GM21423 (cell line): ENCODE measurements around the gene RBBP7.

Source experiments
- ATAC-seq: cut with Tn5 transposase; IDR thresholded peaks from one replicate; pipeline ENCODE4 v1.9.1; 2021; ENCODE audit warnings: mild to moderate bottlenecking, moderate library complexity; ENCODE audit not compliant: unreplicated experiment

Gene RBBP7

GRCh38 chrX:16827225-16827624, 42.9 kb downstream of the RBBP7 start:
- no peak for ATAC-seq

DNA sequence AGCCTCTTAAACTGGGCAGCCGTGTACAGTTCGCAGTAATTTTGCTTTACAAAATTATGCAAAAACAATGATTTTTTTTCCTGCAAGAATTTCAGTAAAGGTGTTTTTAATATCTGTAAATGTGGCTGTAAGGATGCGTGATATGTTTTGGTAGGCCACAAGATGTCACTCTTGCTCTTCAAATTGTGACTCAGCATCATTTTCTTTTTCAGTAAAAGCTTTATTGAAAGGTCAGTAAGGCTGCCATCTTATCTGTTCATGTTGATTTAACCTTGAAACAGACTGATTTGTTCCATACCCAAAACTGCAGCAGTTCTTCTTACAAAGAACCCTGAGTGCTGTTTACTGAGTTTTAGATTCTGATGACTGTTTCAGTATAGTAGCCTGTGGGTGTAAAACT, 44.0 kb downstream of the RBBP7 start:
- ATAC-seq: no peak

DNA sequence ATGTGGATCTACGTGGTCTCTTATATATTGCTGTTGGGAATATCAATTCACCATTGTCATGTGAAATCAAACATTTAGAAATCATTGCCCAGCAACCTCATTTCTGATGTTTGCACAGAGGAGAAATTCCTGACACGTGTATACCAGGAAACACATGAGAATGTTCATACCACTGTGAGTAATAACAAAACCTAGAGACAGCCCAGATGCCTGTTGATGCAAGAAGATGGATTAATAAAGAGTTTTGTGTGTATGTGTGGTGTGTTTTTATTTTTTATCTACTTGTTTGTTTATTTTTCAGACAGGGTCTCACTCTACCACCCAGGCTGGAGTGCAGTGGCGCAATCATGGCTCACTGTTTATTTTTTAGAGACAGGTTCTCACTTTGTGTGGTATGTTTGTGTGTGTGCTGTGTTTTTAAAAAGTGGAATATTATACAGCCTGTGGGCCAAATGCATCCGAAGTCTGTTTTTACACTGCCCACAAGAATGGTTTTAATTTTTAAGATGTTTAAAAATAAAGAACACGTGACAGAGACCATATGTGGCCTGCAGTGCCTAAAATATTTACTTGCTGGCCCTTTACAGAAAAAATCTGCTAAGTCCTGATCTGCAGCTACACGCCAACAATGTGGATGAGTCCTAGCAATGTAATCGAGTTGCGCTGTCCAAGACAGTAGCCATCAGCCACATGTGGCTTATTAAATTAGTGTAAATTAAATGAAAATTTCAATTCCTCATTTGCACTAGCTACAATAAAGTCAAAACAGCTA, 44.7 kb downstream of the RBBP7 start:
- ATAC-seq: no peak

- ATAC-seq: no peak
Measured at GRCh38 chrX:16822723-16823122, 47.4 kb downstream of the RBBP7 start.

DNA sequence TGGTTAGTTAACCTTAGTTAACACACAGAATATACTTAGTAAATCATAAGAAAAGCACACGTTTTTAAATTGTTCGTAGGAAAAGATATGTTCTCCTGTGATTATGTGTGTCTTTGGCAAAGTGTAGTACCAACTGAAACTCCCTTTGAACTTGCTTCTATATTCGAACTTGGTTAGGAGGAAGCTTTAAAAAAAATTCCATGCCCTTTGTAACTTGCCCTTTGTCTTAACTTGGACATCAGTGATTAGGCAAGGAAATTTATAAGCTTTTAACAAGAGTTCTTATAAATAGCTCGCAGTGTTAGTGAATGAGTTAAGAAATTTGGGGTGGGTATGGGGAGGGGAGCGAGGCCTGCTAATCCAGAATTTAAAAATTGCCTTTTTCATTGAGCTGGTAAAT, 50.5 kb downstream of the RBBP7 start:
- ATAC-seq: no peak

- ATAC-seq: no peak
Measured at GRCh38 chrX:16814597-16814996, 55.6 kb downstream of the RBBP7 start.

GRCh38 chrX:16807976-16808542, 62.1 kb downstream of the RBBP7 start:
- no peak for ATAC-seq

GRCh38 chrX:16807548-16807947, 62.6 kb downstream of the RBBP7 start:
- no peak for ATAC-seq

- ATAC-seq: no peak
Measured at GRCh38 chrX:16804923-16805464, 65.2 kb downstream of the RBBP7 start.

GRCh38 chrX:16797841-16798240, 72.3 kb downstream of the RBBP7 start:
- ATAC-seq: no peak

DNA sequence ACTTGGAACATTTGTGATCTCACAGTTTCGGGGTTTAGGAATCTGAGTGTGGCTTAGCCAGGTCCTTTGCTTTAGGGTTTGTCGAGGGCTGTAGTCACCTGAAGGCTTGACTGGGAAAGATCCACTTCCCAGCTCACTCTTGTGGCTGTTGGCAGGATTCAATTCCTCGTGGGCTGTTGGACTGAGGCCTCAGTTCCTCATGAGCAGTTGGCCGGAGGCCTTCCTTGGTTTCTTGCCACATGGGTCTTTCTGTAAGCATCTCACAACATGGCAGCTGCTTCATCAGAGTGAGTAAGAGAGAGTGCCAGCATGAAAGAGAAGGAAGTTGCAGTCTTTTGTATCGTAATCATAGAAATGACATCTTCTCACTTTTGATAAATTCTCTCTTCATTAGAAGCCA, 72.8 kb downstream of the RBBP7 start:
- no peak for ATAC-seq

- ATAC-seq: no peak
Measured at GRCh38 chrX:16796298-16796697, 73.9 kb downstream of the RBBP7 start.
